Right lobe of liver (tissue), 6 donors: Measurements from ENCODE around the gene CD47. TPM values are rescaled to one million over a fixed set of nuclear protein-coding genes. Genes with fewer than 3 reads are reported as not detected.

ENCODE experiments used
- ATAC-seq, 4 donors: fragments of 200-7000 bp; cut with Tn5 transposase; one replicate each; pipeline ENCODE4 v1.9.1; 2020; ENCODE audit warnings: mild to moderate bottlenecking in 4 of 4, moderate library complexity in 4 of 4
- DNase-seq, 3 donors: peaks; one replicate each; pipeline ENCODE4 v3.0.0-alpha.2; 2020
- H3K27ac ChIP-seq, 3 donors: fragments of 200-600 bp; one replicate each; pipeline ENCODE4 v1.8.0; 2022
- H3K27me3 ChIP-seq, 2 donors: fragments of 200-600 bp; one replicate each; pipeline ENCODE4 v1.8.0; 2022
- H3K36me3 ChIP-seq, 4 donors: fragments of 200-600 bp; sonication (generic) in 1 of 4; one replicate each; pipeline versions ENCODE4 v1.5.1 to v1.8.0; 2017 to 2022; ENCODE audit warnings: control low read depth in 1 of 4
- H3K4me1 ChIP-seq, 4 donors: fragments of 200-600 bp; sonication (generic) in 1 of 4; one replicate each; pipeline versions ENCODE4 v1.5.1 to v1.8.0; 2017 to 2022; ENCODE audit warnings: control low read depth in 1 of 4
- H3K4me3 ChIP-seq, 3 donors: fragments of 200-600 bp; one replicate each; pipeline ENCODE4 v1.8.0; 2022
- H3K9me3 ChIP-seq, 4 donors: fragments of 200-600 bp; sonication (generic) in 1 of 4; one replicate each; pipeline versions ENCODE4 v1.5.1 to v1.8.0; 2017 to 2022; ENCODE audit warnings: control low read depth in 1 of 4
- POLR2A ChIP-seq: fragments of 450-650 bp; IDR thresholded peaks from one replicate; pipeline ENCODE4 v1.6.1; 2017; ENCODE audit warnings: antibody characterized with exemption, mild to moderate bottlenecking
- whole genome bisulfite sequencing: methylation state at CpG from one replicate; pipeline ENCODE4 v1.1.6; 2018; ENCODE audit warnings: low coverage, low lambda C conversion rate; ENCODE audit not compliant: insufficient coverage; ENCODE audit errors: missing lambda C conversion rate; 5-methylcytosine and 5-hydroxymethylcytosine counted together
- intact Hi-C, 2 donors: fragments of 100-400 bp; cut with DNase I; formaldehyde crosslinking; loops; one replicate each; pipeline versions ENCODE4 v1.11.2 to v1.14.1; 2022
- total RNA-seq, 6 experiments: library from RNA; depleted of rRNA in 2 of 6; stranded (reverse); fragments of >200 nt in 2 of 6; fragmentation: NEBNext Ultra II Directional in 3 of 6; extraction: Animal tissue kit (Norgen Biotek cat#: 25700) in 3 of 6; gene quantifications; one replicate each; pipeline versions ENCODE4 v1.1.0 to v1.2.4, GENCODE V29; 2016 to 2023
- TF ChIP-seq, protein P1 (sequence below), 4 donors: fragments of 200-600 bp in 3 of 4; fragments of 450-650 bp in 1 of 4; IDR thresholded peaks; one replicate each; pipeline versions ENCODE4 v1.5.1 to v1.8.0; 2016 to 2022; ENCODE audit warnings: antibody characterized with exemption in 4 of 4, mild to moderate bottlenecking in 2 of 4
- donor health status: DM: no; HTN: yes; CAD: no.
- donor health status: DM: no; HTN: no; CAD: no.
- donor health status: DM: no; HTN: no; CAD: no.
- donor health status: DM: no; HTN: yes; CAD: no.
- donor health status: DM: no; HTN: yes; CAD: no.

CD47 gene
- total RNA-seq, 6 experiments from 2014 or later: 19.5 to 42.3 (median 26.5) TPM

DNA sequence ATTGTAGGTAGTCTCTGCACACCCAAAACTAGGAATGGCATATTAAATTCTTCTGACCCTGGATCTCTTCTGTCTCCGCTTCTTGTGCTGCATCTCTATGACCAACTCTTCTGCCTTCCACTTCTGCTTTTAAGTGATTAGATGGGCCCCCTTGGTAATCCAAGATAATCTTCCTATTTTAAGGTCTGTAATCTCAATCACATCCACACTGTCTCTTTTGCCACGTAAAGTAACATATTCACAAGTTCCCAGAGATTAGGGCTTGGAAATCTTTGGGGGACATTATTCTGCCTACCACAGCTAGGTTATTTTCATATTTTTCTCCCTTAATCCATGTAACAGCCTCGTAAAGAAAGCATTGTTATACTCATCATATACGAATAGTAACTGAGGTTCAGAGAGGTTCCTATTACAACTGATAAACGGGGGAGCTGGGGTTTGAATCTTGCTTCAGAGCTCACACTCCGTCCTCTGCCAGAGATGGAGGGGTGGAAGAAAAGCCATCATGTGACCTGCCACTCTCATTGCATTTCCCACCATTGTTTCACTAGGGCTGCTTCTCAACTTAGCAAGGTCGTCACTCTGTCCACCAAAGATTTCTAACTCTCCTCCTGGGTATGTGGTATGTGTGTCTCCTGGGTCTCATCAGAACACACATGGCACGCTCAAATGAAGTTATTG, 6.6 kb upstream of the CD47 start:
- DNase-seq (no peak), ATAC-seq (no peak)
- H3K4me1 ChIP-seq: no peaks in the 10 kb centered on the region
- H3K4me3 ChIP-seq: no peak overlapping the region
- TF ChIP-seq, protein P1, sequence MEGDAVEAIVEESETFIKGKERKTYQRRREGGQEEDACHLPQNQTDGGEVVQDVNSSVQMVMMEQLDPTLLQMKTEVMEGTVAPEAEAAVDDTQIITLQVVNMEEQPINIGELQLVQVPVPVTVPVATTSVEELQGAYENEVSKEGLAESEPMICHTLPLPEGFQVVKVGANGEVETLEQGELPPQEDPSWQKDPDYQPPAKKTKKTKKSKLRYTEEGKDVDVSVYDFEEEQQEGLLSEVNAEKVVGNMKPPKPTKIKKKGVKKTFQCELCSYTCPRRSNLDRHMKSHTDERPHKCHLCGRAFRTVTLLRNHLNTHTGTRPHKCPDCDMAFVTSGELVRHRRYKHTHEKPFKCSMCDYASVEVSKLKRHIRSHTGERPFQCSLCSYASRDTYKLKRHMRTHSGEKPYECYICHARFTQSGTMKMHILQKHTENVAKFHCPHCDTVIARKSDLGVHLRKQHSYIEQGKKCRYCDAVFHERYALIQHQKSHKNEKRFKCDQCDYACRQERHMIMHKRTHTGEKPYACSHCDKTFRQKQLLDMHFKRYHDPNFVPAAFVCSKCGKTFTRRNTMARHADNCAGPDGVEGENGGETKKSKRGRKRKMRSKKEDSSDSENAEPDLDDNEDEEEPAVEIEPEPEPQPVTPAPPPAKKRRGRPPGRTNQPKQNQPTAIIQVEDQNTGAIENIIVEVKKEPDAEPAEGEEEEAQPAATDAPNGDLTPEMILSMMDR (IDR thresholded peaks at IDR 0.05): no peak
- TF ChIP-seq POLR2A: no peak
- H3K9me3 ChIP-seq: no peaks in the 10 kb centered on the region
- H3K36me3 ChIP-seq: no peaks in the 10 kb centered on the region
- WGBS: 77% methylated on average over 8 of the region's 8 CpGs
- intact Hi-C loops: no loop called here
- no peaks in the 10 kb centered on the region for H3K27me3 ChIP-seq
- no peak overlapping the region for H3K27ac ChIP-seq

DNA sequence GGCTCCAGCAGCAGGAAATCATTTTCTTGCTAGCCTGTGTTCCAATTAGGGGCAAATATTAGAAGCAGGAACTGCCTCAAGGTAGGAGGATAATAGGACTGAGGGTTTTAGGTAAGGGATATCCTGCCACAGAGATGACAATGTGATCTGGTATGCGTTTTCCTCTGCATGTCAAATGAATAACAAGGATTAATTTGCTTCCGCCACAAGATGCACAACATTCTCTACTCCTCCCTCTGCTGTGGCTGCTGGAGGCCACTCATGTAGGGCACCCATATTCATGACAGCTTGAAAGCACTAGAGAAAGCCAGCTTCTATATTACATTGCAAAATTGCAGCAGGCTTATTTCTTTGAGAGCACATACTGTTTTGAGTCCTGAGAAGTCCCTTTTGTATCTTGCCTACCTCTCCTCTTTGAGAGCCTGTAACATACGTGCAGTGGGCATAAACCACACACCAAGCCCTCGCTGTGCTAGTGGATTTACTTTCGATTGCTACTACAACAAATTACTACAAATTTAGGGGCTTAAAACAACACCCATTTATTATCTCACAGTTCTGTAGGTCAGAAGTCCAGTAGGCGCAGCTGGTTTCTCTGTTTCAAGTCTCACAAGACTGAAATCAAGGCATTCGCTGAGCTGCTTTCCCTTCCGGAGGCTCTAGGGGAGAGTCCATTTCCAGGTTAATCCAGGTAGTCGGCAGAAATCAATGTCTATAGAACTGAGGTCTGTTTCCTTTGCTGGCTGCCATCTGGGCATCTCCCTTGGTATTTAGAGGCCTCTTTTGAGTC, 5.9 kb upstream of the CD47 start:
- ATAC-seq (no peak), DNase-seq (no peak)
- H3K4me1 ChIP-seq: no peaks in the 10 kb centered on the region
- no peaks in the 10 kb centered on the region for H3K36me3 ChIP-seq
- TF ChIP-seq POLR2A: no peak
- TF ChIP-seq, protein P1 (IDR thresholded peaks at IDR 0.05): no peak
- H3K27ac ChIP-seq: no peak overlapping the region
- no peak overlapping the region for H3K4me3 ChIP-seq
- intact Hi-C loops: no loop called here
- 67% methylated on average over 8 of the region's 9 CpGs for WGBS
- no peaks in the 10 kb centered on the region for H3K9me3 ChIP-seq
- no peaks in the 10 kb centered on the region for H3K27me3 ChIP-seq

DNA sequence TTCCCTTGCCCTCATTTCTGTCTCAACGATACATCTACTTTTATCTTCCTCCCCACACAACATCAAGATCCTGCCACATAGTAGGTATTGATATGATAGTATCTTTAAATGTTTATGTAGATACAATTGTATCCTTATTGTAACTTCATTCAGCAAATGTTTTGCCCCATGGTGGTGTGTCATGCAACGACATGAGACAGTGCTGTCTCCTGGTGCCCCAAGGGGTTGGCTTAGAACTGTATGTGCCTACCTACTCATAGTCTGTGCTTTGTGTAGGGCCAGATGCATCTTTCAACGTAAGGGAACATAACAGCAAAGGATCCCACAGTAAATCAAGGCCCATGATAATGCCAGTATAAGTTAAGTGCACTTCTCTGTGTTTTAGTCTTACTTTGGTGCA, 2.8 kb upstream of the CD47 start:
- WGBS: 90% methylated on average over 3 of the region's 3 CpGs
- no peaks in the 10 kb centered on the region for H3K36me3 ChIP-seq
- no peak overlapping the region for H3K27ac ChIP-seq
- H3K4me3 ChIP-seq: no peak overlapping the region
- ATAC-seq (no peak), DNase-seq (no peak)
- no peaks in the 10 kb centered on the region for H3K9me3 ChIP-seq
- intact Hi-C loops: no loop called here
- H3K4me1 ChIP-seq: peaks cover 0 to 11% (median 4%) of the 10 kb centered on the region in 4 donors
- H3K27me3 ChIP-seq: no peaks in the 10 kb centered on the region
- TF ChIP-seq POLR2A: no peak
- TF ChIP-seq, protein P1 (IDR thresholded peaks at IDR 0.05): no peak

DNA sequence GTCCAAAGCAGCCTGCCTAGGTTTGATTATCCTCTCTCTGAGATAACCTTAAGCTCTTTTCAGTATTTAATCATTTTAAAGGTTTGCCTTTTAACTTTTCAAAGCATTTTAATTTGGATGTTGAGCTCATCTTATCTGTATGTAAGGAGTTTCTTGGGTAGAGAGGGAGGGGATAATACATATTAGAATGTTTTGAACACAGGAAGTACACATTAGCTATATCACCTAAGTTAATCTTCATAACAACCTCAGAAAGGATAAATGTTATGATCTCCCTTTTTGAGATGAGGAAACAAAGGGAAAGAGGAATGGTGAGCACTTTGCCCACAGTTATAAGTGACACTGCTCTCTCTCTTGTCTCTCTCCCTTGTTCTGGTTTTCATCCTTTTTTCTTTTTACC, 2.2 kb upstream of the CD47 start:
- intact Hi-C loops: no loop called here
- no peak for ATAC-seq
- no peak for DNase-seq
- H3K9me3 ChIP-seq: no peaks in the 10 kb centered on the region
- no peak overlapping the region for H3K4me3 ChIP-seq
- TF ChIP-seq, protein P1 (IDR thresholded peaks at IDR 0.05): no peak
- TF ChIP-seq POLR2A: no peak
- peaks cover 0 to 13% (median 5%) of the 10 kb centered on the region in 4 donors for H3K4me1 ChIP-seq
- no peaks in the 10 kb centered on the region for H3K36me3 ChIP-seq
- no peaks in the 10 kb centered on the region for H3K27me3 ChIP-seq
- no peak overlapping the region for H3K27ac ChIP-seq
